ENCODE measurements around the gene SHISA9.

SHISA9 gene

DNA sequence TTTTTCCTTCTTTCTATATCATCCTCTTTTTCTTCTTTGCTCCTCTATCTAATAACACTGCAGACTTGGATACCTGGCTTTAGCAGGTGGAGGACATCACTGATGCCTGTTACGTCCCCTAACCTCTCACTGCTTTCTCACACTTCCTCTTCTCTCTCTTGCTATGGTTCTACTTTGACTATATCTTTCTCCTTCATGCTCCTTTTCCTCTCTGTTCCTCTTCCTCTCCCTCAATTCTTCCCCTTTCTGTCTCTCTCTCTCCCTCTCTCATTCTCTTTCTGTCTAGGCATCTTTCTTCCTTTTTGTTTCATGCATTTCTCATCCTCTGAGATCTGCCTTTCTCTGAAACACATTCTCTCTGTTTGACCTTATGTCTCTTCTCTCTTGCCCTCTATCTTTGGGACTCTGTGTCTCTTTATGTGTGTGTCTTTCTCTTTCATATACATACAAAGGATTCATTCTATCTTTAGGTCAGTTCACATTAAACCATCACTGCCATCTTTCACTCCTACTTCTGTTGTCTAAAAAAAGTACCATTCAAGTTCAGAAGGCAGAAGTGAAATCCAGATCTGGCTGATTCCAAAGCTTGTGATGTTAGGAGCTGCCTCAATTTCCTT lies 353.7 kb downstream of the SHISA9 start:
- Histone ChIP-seq H3K9me3 (ENCODE audit: control insufficient read depth, insufficient read depth, low read length) (peaks cover 6% of the 10 kb centered on the region), H3K36me3 (ENCODE audit: control insufficient read depth, low read length) (no peaks in the 10 kb centered on the region), H3K27me3 (ENCODE audit: control insufficient read depth, low read length) (no peaks in the 10 kb centered on the region), H3K27ac (ENCODE audit: low read depth, low read length) (peak overlapping the region; percentile 62), H3K9me2 (replicated peaks; ENCODE audit: control insufficient read depth, low read length) (no peaks in the 10 kb centered on the region), H3F3A (ENCODE audit: control insufficient read depth, insufficient read depth) (no peaks in the 10 kb centered on the region), H3K4me1 (ENCODE audit: control insufficient read depth, low read length) (peaks cover 26% of the 10 kb centered on the region), H3K4me2 (ENCODE audit: low read length) (peak overlapping the region; percentile 54), H3K4me3 (ENCODE audit: low read length) (peak overlapping the region; percentile 31; the same call in 1 of the 2 replicates), H4K20me1 (ENCODE audit: control insufficient read depth, insufficient read depth, low read depth, low read length) (no peaks in the 10 kb centered on the region), H3K79me2 (ENCODE audit: control insufficient read depth, low read length) (no peaks in the 10 kb centered on the region)
- TF ChIP-seq, protein P1, sequence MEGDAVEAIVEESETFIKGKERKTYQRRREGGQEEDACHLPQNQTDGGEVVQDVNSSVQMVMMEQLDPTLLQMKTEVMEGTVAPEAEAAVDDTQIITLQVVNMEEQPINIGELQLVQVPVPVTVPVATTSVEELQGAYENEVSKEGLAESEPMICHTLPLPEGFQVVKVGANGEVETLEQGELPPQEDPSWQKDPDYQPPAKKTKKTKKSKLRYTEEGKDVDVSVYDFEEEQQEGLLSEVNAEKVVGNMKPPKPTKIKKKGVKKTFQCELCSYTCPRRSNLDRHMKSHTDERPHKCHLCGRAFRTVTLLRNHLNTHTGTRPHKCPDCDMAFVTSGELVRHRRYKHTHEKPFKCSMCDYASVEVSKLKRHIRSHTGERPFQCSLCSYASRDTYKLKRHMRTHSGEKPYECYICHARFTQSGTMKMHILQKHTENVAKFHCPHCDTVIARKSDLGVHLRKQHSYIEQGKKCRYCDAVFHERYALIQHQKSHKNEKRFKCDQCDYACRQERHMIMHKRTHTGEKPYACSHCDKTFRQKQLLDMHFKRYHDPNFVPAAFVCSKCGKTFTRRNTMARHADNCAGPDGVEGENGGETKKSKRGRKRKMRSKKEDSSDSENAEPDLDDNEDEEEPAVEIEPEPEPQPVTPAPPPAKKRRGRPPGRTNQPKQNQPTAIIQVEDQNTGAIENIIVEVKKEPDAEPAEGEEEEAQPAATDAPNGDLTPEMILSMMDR (IDR thresholded peaks at IDR 0.05; ENCODE audit: low read depth, low read length, poor library complexity, severe bottlenecking), result no peak
- no peak for TF ChIP-seq EZH2phosphoT487 (IDR thresholded peaks at IDR 0.05; ENCODE audit: borderline replicate concordance, low read length)

- TF ChIP-seq EZH2phosphoT487 (IDR thresholded peaks at IDR 0.05; ENCODE audit: borderline replicate concordance, low read length), result no peak
- TF ChIP-seq, protein P1 (IDR thresholded peaks at IDR 0.05; ENCODE audit: low read depth, low read length, poor library complexity, severe bottlenecking), result no peak
- Histone ChIP-seq H4K20me1 (ENCODE audit: control insufficient read depth, insufficient read depth, low read depth, low read length) (no peaks in the 10 kb centered on the region), H3K27me3 (ENCODE audit: control insufficient read depth, low read length) (no peaks in the 10 kb centered on the region), H3K4me2 (ENCODE audit: low read length) (no peak overlapping the region), H3K4me3 (ENCODE audit: low read length) (no peak overlapping the region), H3K79me2 (ENCODE audit: control insufficient read depth, low read length) (no peaks in the 10 kb centered on the region), H3K27ac (ENCODE audit: low read depth, low read length) (no peak overlapping the region), H3K36me3 (ENCODE audit: control insufficient read depth, low read length) (no peaks in the 10 kb centered on the region), H3K9me3 (ENCODE audit: control insufficient read depth, insufficient read depth, low read length) (peaks cover 16% of the 10 kb centered on the region), H3K9me2 (replicated peaks; ENCODE audit: control insufficient read depth, low read length) (no peaks in the 10 kb centered on the region), H3F3A (ENCODE audit: control insufficient read depth, insufficient read depth) (no peaks in the 10 kb centered on the region), H3K4me1 (ENCODE audit: control insufficient read depth, low read length) (no peaks in the 10 kb centered on the region)
These were observed 361.1 kb downstream of the SHISA9 start for GRCh38 chr16:13262270-13263090.

DNA sequence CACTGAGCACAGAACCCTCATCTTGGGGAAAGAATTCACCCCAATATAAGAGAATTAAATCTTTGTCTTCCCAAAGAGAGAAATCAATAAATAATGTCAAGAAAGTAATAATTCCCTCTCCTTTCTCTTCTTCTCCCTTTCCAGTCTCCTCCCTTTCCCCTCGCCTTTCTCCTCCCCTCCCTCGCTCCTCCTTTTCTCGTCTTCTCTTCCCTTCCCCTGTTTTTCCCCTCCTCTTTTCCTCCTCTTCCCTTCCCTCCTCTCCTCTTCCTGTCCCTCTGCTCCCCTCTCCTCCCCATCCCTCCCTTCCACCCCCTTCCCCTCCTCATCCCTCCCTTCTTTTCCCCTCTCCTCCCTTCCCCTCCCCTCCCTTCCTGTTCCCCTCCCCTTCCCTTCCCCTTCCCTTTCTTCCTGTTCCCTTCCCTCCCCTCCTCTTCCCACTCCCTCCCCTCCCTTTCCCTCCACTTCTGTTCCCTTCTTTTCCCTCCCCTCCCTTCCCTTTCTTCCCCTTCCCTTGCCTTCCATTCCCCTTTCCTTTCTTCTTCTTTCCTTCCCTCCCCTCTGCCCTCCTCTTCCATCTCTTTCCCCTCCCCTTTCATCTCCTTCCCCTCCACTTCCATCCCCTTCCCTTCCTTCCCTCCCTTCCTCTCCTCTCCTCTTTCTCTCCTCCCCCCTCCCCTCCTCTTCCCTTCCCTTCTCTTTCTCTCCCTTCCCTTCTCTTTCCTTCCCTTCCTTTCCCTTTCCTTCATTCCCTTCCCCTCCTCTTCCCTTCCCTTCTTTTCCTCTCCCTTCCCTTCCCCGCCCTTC lies 363.6 kb downstream of the SHISA9 start:
- Histone ChIP-seq H3K4me2 (ENCODE audit: low read length) (no peak overlapping the region), H3K9me3 (ENCODE audit: control insufficient read depth, insufficient read depth, low read length) (peaks cover 9% of the 10 kb centered on the region; the same call in 1 of the 2 replicates), H3K27me3 (ENCODE audit: control insufficient read depth, low read length) (no peaks in the 10 kb centered on the region), H4K20me1 (ENCODE audit: control insufficient read depth, insufficient read depth, low read depth, low read length) (no peaks in the 10 kb centered on the region), H3K4me1 (ENCODE audit: control insufficient read depth, low read length) (no peaks in the 10 kb centered on the region), H3K9me2 (replicated peaks; ENCODE audit: control insufficient read depth, low read length) (no peaks in the 10 kb centered on the region), H3F3A (ENCODE audit: control insufficient read depth, insufficient read depth) (no peaks in the 10 kb centered on the region), H3K4me3 (ENCODE audit: low read length) (no peak overlapping the region), H3K79me2 (ENCODE audit: control insufficient read depth, low read length) (no peaks in the 10 kb centered on the region), H3K27ac (ENCODE audit: low read depth, low read length) (no peak overlapping the region), H3K36me3 (ENCODE audit: control insufficient read depth, low read length) (no peaks in the 10 kb centered on the region)
- no peak for TF ChIP-seq EZH2phosphoT487 (IDR thresholded peaks at IDR 0.05; ENCODE audit: borderline replicate concordance, low read length)
- TF ChIP-seq, protein P1 (IDR thresholded peaks at IDR 0.05; ENCODE audit: low read depth, low read length, poor library complexity, severe bottlenecking), result no peak
